Body of pancreas (tissue), 4 donors: ENCODE measurements around the gene ADCY7. TPM values are rescaled to one million over a fixed set of nuclear protein-coding genes. Genes with fewer than 3 reads are reported as not detected.

Source experiments
- ATAC-seq: fragments of 150-250 bp; one replicate; pipeline ENCODE4 v1.9.1; 2016
- DNase-seq, 4 donors: peaks; one replicate each; pipeline ENCODE4 v3.0.0-alpha.2; 2019
- H3K27ac ChIP-seq, 4 donors: fragments of 200-600 bp; sonication (generic); 1 replicate in 3 of 4; 2 replicates in 1 of 4; pipeline versions ENCODE4 v1.5.1 to v1.6.1; 2016 to 2019; ENCODE audit warnings: mild to moderate bottlenecking in 1 of 4, mixed read lengths in 1 of 4, moderate library complexity in 1 of 4
- H3K27me3 ChIP-seq, 2 donors: fragments of 200-600 bp; sonication (generic); one replicate each; pipeline ENCODE4 v1.6.0; 2016; ENCODE audit warnings: mild to moderate bottlenecking in 1 of 2
- H3K36me3 ChIP-seq, 2 donors: fragments of 200-600 bp; sonication (generic); replicated peaks in 1 of 2; 2 replicates each; pipeline ENCODE4 v1.5.1; 2016; ENCODE audit warnings: low read depth in 2 of 2; ENCODE audit not compliant: insufficient read depth in 1 of 2
- H3K4me1 ChIP-seq: fragments of 200-600 bp; sonication (generic); one replicate; pipeline ENCODE4 v1.6.0; 2016
- H3K4me3 ChIP-seq, 2 donors: fragments of 200-600 bp; sonication (generic); 1 replicate in 1 of 2; 2 replicates in 1 of 2; pipeline ENCODE4 v1.5.1; 2016 to 2019
- H3K9me3 ChIP-seq, 3 donors: fragments of 200-600 bp; sonication (generic); 1 replicate in 2 of 3; 2 replicates in 1 of 3; pipeline ENCODE4 v1.5.1; 2016
- CTCF ChIP-seq, 7 experiments: fragments of 450-650 bp in 4 of 7; fragments of 200-600 bp in 3 of 7; sonication (generic) in 3 of 7; IDR thresholded peaks; one replicate each; pipeline ENCODE4 v1.5.1; 2016 to 2019; ENCODE audit warnings: antibody characterized with exemption in 7 of 7
- POLR2A ChIP-seq, 3 donors: fragments of 450-650 bp; IDR thresholded peaks; one replicate each; pipeline ENCODE4 v1.6.1; 2016; ENCODE audit warnings: antibody characterized with exemption in 3 of 3, mild to moderate bottlenecking in 2 of 3
- WGBS, 2 donors: methylation state at CpG; one replicate each; pipeline ENCODE4 v1.1.5; 2017; 5-methylcytosine and 5-hydroxymethylcytosine counted together
- intact Hi-C: fragments of 100-400 bp; cut with DNase I; formaldehyde crosslinking; loops from one replicate; pipeline ENCODE4 v1.15.1; 2023
- total RNA-seq, 2 donors: library from RNA; depleted of rRNA; stranded (reverse); fragments of >200 nt; gene quantifications; one replicate each; pipeline ENCODE4 v1.1.0, GENCODE V29; 2016

The ADCY7 gene
- total RNA-seq, 2 donors from 2014 or later, result 4.9 to 8.6 TPM

DNA sequence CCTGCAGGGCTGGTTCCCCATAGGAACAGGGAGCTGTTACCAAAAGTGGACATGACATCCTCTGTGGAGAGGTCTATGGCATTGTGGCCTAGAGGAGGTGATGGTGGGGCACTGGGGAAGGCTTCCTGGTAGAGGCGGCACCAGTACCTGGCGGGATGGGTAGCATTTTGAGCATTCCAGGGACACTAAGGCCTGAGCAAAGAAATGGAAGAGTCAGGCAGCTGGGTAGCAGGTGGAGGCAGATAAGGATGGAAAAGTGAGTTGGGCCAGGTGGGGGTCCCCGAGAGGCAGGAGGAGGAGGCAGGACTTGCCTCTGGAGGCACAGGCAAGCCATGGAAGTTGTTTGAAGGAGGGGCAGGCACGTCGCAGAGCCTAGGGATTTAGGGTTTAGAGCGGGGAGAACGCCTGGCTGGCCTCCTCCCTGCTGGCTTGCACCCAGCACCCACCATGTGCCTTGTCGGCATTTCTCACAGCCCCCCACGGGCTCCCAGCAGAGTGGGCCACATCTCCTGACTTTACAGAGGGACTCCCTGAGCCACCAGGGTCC, 5.1 kb upstream of the ADCY7 start:
- intact Hi-C loops, result no loop called here
- TF ChIP-seq POLR2A (IDR thresholded peaks at IDR 0.05) (no peak), CTCF (IDR thresholded peaks at IDR 0.05) (no peak)
- 83 to 90% methylated on average over 6 to 8 of the region's 9 CpGs for WGBS, 2 donors
- DNase-seq (no peak), ATAC-seq (no peak)
- no peaks in the 10 kb centered on the region for H3K36me3 ChIP-seq
- H3K27me3 ChIP-seq, result no peaks in the 10 kb centered on the region
- no peak overlapping the region for H3K27ac ChIP-seq
- H3K4me1 ChIP-seq, result no peaks in the 10 kb centered on the region
- H3K9me3 ChIP-seq, result no peaks in the 10 kb centered on the region
- H3K4me3 ChIP-seq, result no peak overlapping the region

DNA sequence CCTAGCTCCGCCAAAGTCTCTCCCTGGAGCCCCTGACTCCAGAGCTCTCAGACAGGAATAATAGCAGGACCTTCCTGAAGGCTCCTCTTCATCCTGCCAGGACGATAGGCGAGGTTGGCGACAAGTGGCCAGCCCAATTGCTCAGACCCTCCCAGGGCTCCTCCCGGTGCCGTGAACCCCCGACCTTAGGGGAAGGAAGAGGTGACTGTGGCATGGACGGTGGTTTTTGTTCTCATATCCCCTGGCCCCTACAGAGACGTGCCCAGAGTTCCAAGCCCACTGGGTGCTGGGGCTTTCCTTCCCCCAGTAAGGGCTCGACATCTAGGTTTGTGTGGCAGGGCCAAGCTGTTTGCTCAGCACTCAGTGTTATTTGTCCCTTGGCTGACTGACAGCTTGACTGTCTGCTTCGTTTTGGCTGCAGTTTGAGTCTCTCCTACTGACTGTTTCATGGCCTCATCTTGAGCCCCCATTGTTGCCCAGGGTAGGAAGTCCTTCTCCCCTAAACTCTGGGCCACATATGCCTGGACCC, 4.6 kb upstream of the ADCY7 start:
- no peak for TF ChIP-seq POLR2A (IDR thresholded peaks at IDR 0.05)
- TF ChIP-seq CTCF (IDR thresholded peaks at IDR 0.05), result no peak
- DNase-seq, result no peak
- Histone ChIP-seq H3K4me1 (no peaks in the 10 kb centered on the region), H3K4me3 (no peak overlapping the region), H3K9me3 (no peaks in the 10 kb centered on the region), H3K27me3 (no peaks in the 10 kb centered on the region), H3K27ac (no peak overlapping the region), H3K36me3 (no peaks in the 10 kb centered on the region)
- 54 to 66% methylated on average over 6 to 11 of the region's 11 CpGs for WGBS, 2 donors
- no peak for ATAC-seq
- intact Hi-C loops, result no loop called here

- DNase-seq (no peak), ATAC-seq (no peak)
- Histone ChIP-seq H3K4me3 (no peak overlapping the region), H3K4me1 (no peaks in the 10 kb centered on the region), H3K36me3 (no peaks in the 10 kb centered on the region), H3K9me3 (no peaks in the 10 kb centered on the region), H3K27me3 (no peaks in the 10 kb centered on the region), H3K27ac (no peak overlapping the region)
- WGBS, 2 donors, result 71 to 78% methylated on average over 13 to 16 of the region's 16 CpGs
- TF ChIP-seq CTCF (IDR thresholded peaks at IDR 0.05) (no peak), POLR2A (IDR thresholded peaks at IDR 0.05) (no peak)
- intact Hi-C loops, result no loop called here
Measured at GRCh38 chr16:50263060-50263909, 3.1 kb upstream of the ADCY7 start.

DNA sequence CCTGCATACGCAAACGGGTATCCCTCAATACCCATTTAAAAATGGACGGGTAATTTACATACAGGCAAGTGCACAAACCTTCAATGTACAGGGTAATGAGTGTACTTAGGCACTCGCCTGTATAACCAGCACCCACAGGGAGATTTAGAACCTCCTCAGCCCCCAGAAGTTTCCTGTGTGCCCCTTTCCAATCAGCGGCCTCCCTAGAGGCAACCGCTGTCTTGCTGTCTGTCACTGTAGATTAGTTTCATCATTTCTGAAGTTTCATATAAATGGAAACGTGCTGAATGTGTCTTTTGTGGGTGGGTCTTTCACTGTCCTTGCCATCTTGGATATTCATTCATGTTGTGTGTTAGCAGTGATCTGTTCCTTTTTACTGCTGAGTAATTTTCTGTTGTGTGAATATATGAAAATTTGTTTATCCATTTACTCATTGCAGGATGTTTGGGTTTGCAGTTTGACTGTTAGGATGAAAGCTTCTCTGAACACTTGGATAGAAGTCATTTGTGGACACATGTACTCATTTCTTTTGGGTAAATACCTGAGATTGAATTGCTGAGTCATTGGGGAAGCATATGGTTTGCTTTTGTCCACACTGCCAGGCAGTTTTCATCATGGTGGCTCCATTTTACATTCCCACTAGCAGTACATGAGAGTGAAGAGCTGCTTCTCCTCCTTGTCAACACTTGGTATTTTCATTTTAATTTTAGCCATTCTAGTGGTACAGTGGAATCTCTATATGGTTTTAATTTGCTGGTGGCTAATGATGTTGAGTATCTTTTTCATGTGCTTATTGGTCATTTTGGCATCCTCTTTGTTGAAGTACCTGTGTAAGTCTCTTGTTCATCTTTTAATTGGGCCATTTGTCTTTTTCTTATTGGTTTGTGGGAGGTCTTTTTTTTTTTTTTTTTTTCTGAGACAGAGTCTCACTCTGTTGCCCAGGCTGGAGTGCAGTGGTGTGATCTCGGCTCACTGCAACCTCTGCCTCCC, 2.1 kb upstream of the ADCY7 start:
- no peaks in the 10 kb centered on the region for H3K27me3 ChIP-seq
- H3K36me3 ChIP-seq, result no peaks in the 10 kb centered on the region
- DNase-seq, result no peak
- no peaks in the 10 kb centered on the region for H3K9me3 ChIP-seq
- TF ChIP-seq CTCF (IDR thresholded peaks at IDR 0.05), result no peak
- TF ChIP-seq POLR2A (IDR thresholded peaks at IDR 0.05), result no peak
- H3K27ac ChIP-seq, result no peak overlapping the region
- WGBS, 2 donors, result 84 to 85% methylated on average over 8 of the region's 8 CpGs
- no peaks in the 10 kb centered on the region for H3K4me1 ChIP-seq
- no peak overlapping the region for H3K4me3 ChIP-seq
- intact Hi-C loops, result no loop called here
- ATAC-seq, result no peak
